Measurements from ENCODE around the gene GNAO1.

GNAO1 gene

DNA sequence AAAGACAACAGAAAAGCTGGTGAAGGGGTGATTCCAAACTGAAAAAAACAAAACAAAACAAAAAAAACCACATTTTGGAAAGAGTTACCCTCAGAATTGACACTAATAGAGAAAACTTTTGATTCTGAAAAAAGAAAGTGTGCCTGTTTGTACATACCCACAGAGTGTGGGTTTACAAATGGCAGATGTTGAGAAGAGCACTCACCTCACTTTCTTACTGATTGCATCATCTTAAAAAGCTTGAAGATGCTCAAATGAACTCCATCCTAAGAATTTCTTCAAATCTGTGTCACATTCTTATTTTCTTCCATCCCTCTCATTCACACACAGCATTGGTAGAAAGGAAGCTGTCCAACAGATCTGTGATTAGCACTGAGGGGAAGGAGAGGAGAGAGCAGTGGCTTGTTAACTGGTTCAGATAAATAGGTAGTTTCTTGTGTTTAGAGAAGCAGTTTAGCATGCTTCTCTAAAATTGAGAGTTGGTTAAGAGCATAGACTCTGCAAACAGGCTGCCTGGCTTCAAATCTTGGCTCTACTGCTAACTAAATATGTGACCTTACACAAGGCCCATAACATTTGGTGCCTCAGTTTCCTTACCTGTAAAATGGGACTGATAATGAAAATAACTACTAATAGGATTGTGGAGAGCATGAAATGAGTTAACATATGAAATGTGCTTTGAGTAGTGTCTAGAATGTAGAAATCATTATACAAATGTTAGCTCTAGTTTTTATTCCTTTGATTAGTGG lies 6.9 kb downstream of the GNAO1 start:
- DNase-seq: no peak

DNA sequence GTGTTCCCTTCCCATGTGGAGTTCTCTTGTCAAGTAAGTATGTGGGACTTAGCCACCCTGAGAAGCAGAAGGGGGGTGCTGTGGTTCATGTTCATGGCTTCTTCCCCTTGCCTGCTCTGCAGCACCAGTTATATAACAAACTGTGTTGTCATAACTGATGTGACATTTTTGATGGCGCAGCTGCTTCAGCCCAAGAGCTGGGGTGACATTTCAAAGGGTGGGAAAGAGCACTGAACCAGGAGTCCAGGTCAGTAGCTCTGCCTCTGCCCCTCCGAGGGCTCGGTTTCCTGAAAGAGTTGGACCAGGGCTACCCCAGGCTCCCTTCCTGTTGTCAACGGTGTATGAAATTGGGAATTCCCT lies 7.4 kb downstream of the GNAO1 start:
- DNase-seq: no peak

DNA sequence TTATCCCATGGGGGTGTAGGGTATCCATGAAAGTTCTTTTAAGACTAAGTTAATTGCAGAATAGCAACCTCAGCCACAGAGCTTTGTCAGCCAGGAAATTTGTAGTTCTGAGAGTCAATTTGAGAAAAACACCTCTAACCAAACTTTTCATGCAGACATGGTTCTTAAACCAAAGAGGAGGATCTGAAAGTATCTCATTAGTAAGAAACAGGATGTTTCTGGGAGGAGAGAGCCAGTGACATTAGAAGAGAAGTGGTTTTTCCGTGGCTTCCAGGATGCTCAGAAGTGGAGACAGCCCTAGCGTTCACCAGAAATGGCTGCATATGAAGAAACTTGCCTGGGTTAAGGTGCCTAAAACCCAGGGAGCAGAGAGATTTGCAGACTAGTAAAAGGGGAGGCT lies 7.9 kb downstream of the GNAO1 start:
- DNase-seq: no peak

DNA sequence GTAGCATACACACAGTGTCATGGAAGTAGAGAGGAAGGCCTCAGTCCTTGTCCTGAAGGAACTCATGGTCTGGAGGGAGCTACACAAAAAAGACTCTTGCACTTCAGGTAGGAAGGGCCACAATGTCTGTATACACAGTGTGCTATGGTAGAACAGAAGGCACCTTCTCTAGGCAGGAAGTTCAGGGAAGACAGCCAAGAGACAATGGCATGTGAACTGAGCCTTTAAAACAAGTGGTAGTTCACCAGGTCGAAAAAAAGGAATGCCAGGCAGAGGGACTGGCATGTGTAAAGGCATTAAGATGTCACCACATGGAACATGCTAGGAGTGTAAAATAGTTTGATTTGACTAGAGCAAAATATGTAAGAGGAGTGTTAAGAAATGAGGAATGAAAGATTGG lies 9.7 kb downstream of the GNAO1 start:
- DNase-seq: no peak

DNA sequence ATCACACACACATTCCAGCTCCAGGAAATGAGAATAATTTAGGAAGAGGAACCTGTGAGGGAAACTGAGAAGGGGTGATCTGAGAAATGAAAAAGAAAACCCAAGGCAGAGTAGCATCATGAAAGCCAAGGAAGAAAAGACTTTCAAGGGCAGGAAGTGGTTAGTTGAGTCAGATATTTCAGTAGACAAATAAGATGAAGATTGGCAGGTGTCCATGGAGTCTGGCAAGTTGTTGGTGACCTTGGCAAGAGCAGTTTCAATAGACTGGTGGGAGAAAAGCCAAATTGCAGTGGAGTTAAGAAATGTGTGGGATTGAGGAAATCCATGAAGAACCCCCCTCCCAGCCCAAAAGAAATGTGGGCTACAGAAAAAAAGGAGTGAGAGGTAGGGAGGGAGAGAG lies 10.7 kb downstream of the GNAO1 start:
- no peak for DNase-seq

DNA sequence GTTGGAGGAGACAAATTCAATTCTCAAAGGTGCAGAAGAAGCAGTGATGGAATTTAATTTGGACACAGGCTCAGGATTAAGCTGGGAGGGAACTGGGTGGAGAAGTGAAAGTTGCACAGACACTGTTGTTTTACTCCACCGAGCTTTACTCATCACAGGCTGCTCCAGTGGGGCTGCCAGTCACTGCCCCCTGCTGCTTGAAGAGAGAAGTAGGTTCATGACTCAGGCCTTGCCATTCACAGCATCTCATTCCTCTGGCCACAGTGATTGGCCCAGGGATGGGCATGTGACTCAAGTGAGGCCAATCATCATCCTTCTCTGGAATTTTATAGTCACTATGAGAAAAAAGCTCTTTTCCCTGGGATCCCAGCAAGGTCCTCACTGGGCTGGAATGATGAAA lies 11.8 kb downstream of the GNAO1 start:
- peak; percentile 85 to 89 (median 87) for DNase-seq

DNA sequence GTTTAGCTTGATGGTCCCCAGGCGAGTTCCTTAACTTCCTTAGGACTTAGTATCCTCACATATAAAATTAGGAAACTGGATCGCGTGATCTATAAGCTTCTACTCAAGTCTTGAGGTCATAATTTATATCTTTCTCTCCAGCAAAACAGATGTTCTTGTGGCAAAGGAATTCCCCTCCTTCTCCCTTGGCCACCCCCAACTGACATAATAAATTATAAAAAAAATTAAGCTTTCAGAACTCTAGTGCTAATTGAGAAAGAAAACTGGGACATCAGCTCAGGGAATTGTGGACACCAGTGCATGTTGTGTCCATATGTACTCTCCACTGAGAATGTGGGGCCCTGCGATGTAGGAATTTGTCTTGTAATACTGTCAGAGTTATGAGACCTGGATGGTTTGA lies 13.5 kb downstream of the GNAO1 start:
- DNase-seq: peak; percentile 27 to 29 (median 28)

DNA sequence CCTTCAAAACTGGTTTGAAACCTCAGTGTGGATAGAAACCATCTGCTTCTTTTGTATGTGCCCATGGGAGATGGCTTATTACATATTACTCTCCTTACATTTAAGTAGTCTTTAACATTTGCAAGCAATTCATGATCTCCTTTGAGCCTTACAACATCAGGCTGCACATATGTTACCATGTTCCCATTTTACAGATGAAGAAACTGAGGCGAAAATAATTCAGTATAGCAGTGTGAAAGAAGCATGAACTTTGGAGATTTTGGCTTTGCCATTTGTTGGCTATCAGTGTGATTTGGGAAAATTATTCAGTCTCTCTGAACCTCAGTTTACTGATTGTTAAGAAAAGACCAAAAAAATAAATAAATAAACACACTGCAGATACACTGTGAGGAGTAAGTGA lies 15.7 kb downstream of the GNAO1 start:
- DNase-seq: no peak

DNA sequence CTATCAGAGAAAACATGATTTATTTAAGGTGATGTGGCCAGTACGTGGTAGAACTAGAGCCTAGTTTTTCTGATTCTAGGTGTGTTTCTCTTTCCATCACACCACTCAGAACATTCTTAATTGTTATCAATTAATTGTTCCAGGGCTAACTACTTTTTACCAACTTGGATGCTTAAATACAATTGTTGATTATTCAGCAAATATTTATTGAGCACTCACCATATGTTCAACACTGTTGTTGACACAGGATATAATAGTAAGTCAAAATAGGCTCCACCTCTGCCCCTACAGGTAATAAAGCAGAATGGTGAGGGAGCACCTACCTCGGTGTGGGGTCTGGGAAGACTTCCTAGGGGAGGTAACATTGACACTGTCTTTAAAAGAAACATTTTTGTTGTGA lies 16.1 kb downstream of the GNAO1 start:
- no peak for DNase-seq

DNA sequence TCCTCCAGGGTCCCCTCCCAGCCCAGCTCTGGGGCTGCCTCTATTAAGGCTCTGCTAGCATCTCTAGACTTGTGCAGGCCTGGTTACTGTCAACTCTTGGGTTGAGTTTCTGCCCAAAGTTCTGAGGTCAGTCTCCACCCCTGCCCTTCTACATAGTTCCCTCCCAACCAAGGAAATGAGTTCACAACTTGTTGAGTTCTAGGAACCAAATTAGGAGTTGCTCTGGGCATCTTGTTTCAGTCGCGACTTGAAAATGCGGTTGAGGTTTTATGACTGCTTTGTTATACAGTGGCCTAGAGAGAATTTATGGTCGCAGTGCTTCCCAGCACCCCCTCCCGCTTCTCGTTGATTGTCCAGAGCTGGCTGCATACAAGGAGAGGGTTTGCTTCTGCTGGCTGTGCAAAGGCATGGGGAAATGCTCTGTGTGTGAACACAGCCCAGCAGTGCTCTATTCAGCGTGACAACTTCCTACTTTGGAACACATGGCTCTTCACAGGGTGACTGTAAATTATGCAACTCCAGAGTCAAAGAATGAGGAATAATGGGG lies 20.2 kb downstream of the GNAO1 start:
- peak; percentile 54 to 66 (median 59) for DNase-seq

DNA sequence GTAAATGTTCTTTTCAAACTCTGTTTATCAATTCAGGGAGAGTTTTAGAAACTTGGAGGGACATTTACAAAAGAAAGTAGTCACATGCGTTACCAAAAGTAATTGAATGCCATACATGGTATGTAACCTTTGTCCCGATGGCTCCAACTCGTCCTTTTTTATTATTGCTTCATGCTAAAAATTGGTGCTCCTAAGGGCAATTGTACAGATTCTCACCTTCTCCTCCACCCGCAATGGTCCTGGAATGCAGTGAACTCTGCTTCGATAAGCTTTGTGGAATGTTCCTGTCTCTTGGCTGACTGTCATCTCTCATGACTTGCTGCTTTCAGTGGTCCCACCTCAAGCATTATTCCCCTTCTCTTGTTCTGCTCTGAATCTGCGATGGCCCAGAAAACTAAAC lies 20.9 kb downstream of the GNAO1 start:
- DNase-seq: no peak

DNA sequence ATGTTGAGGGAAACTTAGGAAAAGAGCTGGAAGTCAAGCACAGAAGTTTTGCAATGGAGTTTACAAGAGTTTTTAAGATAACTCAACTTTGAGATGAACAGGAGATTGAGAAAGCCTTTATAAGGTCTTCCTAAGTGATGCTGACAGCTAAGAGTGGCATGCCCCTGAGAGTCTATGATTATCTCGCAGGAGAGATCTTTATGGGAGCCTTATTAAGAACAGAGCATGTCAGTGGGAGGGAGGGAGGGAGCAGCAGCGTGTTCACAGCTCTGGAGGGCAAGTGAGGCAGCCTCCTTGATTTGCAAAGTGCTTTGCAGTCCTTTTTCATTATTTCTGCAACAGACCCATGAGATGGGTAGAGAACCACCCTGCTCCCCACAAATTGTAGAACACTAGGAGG lies 30.7 kb downstream of the GNAO1 start:
- DNase-seq: no peak

DNA sequence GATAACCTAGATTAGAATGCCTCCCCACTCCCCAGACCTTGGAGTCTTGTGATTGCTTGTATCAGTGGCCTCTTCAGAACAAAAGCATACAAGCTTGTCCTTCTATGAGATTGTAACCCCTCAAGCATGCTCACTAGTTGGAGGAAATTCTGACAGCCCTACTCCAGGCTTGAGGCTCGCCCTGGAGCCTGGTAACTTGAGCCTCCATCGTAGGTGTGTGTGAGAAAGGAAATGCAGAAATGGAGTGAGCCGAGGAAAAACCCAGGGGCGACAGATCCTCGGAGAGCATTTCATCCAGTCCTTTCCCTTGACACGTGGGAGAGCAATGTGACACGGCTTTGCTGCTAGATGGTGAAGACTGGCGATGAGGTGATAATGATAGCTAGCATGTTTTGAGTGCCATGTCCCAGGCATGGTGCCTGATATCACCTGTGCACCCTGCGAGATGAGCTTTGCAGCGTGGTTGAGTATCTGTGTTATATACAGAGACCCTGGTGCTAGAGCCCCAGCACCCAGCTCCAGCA lies 31.2 kb downstream of the GNAO1 start:
- no peak for DNase-seq

DNA sequence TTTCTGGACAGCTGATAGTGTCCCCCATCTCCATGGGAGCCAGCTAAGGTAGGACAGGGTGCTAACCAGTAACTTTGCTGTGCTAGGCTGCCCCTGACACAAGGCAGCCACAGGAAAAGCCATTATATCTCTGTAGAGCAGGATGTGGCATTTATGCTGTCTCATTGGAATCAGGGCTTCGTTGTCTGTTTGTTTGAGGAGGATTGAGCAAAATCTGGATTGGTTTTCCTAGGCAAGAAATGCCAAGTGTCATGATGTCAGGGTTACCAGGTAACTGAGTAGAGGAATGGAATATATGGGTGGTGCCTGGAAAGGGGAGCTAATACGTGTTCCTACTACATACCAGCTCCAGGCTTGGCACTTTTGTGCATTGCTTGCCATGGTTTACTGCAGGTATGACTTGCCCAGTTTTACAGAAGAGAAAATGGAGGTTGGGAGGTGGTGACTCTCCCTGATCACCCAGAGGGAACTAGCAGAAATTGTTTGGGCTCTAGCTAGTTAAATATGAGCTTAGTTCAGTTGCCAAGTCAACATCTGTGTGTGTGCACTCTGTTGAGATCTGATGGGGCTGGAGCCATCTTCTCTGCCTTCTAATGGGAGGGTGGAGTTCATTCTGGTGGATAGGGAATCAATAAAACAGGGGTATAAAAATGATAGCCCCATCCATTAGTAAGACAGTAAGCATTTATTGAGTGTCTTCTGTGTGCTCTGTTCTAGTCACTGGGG lies 33.9 kb downstream of the GNAO1 start:
- DNase-seq: no peak

DNA sequence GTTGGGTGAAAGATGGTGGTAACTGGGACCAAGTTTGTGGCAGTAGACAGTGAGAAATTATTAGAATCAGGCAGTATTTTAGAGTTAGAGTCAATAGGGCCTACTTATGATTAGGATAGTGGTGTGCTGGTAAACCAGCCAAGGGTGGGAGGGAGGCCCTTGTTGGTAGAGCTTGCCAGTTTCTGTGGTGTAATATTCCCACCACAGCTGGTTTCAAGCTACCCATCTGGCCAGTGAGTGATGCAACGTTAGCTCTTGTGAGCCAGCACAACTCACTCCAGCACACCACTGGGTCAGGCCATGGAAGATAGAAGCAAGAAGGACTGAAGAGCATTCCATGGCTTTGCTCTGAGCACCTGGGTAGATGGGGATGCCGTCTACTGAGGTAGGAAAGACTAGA lies 34.9 kb downstream of the GNAO1 start:
- DNase-seq: no peak

DNA sequence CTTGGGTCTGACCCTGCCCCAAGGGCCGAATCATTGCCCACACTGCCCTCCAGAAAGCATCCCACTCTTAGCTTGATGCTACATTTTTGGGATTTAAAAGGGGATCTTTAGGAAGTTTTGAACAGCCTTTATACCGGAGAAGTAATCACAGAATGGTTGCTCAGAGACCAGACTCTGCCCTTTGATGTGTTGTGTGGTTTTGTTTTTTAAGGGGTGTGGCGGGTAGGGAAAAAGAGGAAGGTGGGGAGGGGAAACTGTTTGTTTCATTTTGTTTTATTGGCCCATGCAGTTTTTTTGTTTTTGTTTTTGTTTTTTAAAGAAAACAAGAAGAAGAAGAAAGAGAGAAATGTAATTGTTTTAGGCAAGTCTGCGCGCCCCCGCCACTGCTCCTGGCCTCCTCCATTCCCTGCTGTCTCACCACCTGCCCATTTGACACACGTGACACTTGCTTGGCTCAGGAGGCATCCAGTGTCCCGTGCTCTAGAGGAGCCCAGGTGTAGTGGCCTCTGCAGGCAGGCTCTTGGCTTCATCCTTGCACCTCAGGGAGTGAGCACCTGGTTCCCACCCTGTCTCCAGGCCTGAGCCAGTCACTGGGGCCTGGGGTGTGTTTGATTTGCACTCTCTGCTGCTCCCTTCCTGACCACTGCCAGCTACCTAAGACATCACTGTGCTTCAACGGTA lies 35.7 kb downstream of the GNAO1 start:
- DNase-seq: peak; percentile 18 to 21 (median 19)

DNA sequence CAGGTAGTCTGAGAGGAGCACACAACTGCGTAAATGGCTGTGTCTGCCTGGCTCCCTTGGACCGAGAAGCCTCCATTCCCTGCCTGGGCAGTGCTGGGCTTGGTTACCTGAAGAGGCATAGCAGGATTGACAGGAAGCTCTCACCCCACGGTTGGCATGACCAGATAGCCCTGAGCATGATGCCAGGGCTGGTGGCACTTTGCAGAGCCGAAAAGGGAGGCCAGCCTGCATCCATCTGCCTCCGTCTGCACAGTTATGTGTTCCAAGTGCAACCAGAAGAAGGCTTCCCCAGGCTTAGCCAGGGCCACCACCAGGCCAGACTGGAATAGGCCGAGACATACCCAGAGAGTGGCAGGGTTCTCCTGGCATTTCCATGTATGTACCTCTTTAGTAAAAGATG lies 36.6 kb downstream of the GNAO1 start:
- DNase-seq: no peak

DNA sequence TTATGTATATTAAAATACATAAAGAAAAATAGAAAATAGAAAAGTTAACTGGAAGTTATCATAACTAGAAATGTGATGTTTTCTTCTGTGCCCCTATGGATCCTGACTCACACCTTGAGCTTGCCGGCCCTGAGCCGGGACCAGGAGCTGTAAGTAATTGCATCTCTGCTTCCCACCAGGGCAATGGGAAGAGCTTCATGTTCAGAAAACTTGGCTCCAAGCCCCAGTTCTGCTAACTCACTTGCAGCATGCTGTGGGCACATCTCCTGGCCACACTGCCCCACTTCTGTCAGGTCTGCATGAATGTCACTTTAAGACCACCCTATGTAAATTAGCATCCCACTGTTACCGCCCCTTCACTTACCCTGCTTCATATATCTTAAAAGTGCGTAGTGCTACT lies 37.2 kb downstream of the GNAO1 start:
- DNase-seq: no peak

DNA sequence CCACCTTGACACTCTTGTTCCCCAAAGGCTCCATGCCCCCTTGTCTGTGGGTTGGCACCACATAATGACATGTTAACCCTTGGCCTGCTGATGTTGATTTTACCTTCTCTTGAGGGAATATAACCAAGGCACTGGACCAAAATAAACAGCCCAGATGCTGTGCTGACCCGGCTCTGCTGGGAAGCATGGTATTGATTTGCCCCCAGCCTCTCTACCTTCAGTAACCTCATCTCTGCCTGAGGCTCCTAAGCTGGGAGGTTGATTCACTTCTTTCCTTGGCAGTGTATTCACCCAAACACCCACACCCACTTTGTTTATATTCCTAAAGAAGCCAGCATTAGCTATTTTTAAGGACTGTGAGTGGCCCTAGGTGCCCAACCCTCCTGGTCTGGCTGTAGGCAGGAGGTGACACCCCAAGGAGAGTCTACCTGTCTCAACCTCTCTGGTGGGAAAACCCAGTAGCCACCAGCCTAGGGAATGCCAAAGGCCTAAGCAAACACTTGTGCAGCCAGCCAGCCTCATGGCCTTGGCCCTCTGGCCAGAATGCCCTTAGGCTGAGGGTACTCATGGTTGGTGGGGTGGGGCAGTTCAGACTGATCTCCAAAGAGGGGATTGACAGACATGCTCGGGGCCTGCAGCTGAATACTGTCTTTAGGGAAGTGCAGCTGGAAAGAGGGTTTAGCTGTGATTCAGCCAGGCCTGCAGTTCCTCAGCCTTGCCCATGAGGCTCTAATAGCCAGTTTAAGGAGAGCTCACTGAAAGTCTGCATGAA lies 42.7 kb downstream of the GNAO1 start:
- DNase-seq: peak in 2 of 3 donors; percentile 30 to 33

DNA sequence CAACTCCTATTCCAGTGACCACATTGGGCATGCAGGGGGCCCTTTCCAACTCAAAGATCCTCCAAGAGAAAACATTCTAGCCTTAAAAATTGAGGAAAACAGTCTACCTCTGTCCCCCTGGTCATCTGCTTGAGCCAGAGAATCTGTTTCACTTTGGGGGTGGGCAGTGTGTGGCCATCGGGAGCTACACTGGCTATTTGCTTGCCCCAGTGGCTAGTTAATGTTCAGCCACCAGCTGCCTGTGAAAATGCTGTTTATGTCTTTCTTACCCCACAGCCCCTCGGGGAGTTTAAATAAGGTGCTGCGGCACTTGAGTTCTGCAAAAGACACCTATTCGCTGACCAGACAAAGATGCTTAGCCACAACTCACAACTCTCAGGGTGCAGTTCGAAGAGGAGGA lies 43.4 kb downstream of the GNAO1 start:
- no peak for DNase-seq

DNA sequence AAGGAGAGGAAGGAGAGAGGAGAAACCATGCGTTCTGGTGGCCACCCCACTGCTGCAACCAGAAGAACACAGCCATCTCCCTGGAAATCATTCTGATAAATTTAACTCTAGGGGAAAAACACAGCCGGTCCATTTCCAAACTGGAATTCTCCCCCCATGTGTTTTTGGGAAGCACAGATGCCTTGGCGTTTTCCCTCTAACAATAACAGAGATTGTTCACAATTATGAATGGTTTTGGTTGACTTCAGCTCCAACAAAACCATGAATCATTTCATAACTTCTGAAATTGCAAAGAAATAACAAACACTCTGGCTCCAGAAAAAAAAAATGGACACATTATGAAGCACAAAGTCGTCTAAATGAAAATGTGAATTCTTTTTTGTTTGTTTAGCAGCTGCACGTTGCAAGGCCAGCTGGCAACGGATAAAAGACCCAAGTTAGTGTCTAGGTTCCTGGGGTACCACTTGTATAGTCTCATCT lies 46.2 kb downstream of the GNAO1 start:
- no peak for DNase-seq

DNA sequence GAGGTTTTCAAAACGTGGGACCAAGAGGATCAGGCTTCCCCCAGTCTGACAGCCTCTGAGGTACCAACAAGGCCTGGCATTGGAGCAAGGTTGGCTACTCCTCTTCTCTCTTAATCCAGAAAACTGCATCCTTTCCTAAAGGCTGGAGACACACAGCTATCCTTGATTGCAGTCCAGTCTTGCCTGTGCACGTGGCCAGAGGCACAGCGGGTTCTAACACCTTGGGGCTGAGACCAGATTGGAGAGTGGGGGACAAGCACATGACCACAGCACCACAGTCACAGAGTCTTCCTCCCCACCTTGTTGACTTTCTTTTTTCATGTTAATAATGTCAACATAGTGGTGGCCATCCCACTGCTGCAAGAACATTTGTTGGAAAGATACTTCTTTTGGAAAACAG lies 46.9 kb downstream of the GNAO1 start:
- DNase-seq: no peak

DNA sequence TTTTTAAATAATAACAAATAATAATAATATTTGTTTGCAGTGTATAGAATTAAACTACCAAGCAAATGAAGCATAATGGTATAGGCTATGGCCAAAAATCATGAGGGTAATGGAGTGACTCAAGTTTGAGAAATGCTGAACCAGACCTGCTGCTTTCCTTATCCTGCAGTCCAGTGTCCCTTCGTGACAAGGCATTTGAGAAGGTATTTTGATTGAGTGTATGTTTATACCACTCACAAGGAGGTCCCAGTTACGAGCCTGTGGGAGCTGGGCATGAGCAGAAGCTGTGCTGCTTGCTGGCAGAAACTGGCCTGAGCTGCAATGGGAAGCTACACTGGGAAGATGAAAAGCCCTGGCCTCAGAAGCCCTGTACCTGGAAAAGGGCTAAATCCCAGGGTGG lies 50.3 kb downstream of the GNAO1 start:
- no peak for DNase-seq

All from suppressor macrophage treated with lipopolysaccharide for 1 hour (primary cell).